NCI-H524 treated with DMSO at 0.1 percent for 48 hours (cell line): Measurements from ENCODE around the gene POU2F1.
A peak's percentile ranks its signal among the peaks of the same experiment; 100 is the strongest.

Experiments
- DNase-seq: peaks from one replicate; lab custom pipeline; 2025; lab: John Stamatoyannopoulos, UW

The POU2F1 gene

GRCh38 chr1:167272369-167272957 is 51.8 kb downstream of the POU2F1 start:
- no peak for DNase-seq

DNA sequence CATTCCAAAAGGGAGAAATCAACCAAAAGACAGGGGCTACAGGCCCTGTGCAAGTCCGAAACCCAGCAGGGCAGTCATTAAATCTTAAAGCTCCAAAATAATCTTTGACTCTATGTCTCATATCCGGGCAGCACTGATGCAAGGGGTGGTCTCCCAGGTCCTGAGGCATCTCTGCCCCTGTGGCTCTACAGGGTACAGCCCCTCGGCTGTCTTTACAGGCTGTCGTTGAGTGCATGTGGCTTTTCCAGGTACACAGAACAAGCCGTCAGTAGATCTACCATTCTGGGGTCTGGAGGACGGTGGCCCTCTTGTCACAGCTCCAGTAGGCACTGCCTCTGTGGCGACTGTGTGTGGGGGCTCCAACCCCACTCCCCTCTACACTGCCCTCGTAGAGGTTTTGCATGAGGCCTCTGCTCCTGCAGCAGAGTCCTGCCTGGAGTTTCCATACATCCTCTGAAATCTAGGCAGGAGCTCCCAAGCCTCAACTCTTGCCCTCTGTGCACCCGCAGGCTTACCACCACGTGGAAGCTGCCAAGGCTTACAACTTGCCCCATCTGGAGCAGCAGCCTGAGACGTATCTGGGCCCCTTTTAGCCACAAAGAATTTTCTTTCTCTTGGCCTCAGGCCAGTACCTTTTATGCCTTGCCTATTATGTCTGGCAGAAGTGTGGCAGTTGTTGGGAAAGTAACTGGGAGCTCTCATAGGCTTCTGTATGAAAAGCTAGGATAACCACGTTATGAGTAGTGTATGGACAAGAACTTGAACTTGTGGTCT is 52.5 kb downstream of the POU2F1 start:
- DNase-seq, result peak; percentile 87

DNA sequence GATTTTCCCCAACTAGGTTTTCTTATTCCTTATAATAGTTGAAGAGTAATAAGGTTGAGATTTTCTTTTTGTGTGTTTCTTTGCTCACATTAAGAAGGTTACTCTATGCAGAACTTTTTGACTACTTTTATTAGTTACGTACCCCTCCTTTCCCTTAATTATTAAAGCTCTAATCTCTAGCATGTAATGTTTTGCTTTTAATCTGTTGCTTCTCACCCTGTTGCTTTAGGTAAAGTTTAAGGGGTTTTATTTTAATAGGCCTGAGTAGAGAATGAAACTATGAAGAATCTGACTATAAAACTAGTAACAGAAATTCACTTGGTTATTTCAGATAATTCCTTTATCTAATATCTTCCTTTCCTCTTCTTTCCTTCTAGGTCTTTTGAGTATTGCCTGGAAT is 53.4 kb downstream of the POU2F1 start:
- no peak for DNase-seq

DNA sequence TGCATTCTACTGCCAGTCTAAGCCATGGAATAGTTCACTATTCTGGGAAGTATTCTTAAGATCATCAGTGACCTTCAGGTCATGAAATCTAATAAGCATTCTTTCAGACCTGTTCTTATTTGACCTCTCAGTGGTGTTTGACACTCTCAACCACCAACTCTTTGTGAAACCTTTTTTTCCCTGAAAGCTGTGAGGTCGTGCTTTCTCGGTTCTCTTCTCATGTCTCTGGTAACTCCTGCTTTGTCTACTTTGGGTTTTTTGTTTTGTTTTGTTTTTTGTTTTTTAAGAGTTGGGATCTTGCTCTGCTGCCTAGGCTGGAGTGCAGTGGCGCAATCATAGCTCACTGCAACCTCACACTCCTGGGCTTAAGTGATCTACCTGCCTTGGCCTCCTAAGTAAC is 56.3 kb downstream of the POU2F1 start:
- DNase-seq, result no peak

DNA sequence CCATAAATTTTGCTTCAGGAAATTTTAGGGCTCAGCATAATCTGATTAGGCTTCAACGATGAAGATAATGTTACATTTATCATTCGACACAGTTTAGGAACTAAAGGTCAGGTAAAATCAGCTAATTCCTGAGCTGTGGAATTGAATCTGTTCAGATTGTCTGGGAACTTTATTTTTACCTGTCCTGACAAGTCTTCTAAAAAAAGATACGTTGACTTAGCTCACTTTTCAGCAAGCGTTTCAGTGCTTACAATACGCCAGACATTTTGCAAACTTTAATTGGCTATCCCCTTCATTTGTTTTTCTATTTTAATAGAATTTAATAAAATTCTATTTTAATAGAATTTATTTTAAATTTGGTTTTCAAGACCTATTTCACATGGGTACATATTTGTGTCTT is 57.8 kb downstream of the POU2F1 start:
- DNase-seq, result no peak

- no peak for DNase-seq
Measured at GRCh38 chr1:167280912-167281311, 60.2 kb downstream of the POU2F1 start.

- DNase-seq, result no peak
Measured at GRCh38 chr1:167288390-167289074, 67.8 kb downstream of the POU2F1 start.

DNA sequence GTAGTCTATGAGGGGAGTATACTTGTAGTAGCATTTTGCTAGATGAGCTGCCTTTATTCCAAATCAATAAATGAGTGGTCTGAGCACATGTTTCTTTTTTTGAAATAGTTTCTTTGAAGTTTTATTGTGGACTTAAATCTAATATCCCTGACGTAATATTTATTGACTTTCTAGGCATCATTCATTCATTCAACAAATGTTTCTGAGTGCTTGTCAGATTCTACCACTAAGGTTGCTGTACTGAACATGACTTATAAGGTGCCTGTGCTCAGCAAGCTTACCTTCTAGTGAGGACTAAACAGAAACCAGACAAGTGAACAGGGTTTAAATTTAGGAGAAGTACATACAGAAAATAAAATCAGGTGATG is 68.4 kb downstream of the POU2F1 start:
- no peak for DNase-seq

- no peak for DNase-seq
Measured at GRCh38 chr1:167289966-167290365, 69.3 kb downstream of the POU2F1 start.

- no peak for DNase-seq
Measured at GRCh38 chr1:167291539-167292185, 71.0 kb downstream of the POU2F1 start.

DNA sequence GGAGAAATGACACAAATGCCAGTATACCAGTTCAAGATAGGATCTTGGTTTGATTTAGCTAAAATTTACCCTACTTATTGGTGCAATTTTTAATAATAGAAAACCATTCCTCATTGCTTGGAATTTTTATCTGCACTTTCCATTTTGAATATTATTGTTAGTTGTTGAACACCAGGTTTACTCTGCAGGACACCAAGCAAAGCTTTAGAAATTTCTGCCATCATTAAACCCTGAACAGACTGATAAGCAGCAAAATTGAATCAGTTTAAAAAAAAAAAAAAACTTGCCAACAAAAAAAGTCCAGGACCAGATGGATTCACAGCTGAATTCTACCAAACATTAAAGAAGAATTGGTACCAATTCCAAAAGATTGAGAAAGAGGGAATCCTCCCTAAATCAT is 71.5 kb downstream of the POU2F1 start:
- DNase-seq, result no peak

- DNase-seq, result no peak
Measured at GRCh38 chr1:167293057-167293456, 72.4 kb downstream of the POU2F1 start.

- no peak for DNase-seq
Measured at GRCh38 chr1:167294528-167294927, 73.8 kb downstream of the POU2F1 start.

DNA sequence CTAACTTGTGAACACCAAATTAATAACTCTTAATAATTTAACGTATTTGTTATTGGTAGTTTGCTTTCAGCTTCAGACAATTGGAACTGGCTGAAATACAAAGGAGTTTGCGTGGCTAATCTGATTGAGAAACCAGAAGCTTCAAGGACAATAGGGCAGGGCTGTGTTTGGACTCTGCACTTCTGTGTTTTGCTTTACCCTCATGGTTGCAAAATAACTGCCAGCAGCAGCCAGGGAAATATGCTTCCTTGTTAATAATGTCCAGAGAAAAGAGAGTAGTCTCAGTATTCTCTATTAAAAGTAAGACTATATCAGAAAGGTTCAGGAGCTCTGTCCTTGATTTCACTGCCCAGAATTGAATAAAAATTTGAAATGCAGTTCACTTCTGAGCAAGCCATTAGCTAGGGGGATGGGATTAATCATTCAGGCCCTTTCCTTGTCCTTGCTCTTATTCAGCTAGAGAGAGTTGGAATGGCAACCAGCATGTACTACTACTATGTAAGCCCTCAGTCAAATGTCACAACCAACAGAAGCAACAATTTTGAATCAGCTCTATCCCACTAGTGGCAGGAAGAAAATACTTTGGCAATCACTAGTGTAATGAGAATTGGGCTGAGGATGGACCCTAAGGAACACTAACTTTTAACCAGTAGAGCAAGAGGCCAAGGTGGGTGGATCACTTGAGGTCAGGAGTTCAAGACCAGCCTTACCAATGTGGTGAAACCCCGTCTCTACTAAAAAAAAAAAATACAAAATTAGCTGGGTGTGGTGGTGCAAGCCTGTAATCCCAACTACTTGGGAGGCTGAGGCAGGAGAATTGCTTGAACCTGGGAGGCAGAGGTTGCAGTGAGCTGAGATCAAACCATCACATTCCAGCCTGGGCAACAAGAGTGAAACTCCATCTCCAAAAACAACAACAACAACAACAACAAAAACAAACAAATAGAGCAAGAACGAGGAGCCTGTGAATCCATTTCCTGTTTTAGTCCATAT is 76.8 kb downstream of the POU2F1 start:
- no peak for DNase-seq

DNA sequence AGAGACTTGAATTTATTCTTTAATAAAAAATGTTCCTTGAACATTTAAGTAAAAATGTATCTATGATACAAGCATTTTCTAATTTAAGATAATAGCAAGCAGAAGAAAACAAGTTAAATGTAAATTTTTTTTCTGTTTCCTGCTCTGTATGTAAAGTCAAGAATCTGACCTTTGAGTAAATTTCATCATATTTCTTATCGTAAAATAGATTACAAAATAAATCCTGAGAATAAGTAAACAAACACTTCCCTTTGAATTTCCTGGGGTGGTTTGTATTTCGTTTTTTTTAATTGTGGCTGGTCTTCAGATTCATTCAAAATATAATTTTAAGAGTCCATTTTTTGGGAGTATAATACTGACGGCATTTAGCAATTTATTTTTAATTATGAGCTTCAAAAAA is 77.6 kb downstream of the POU2F1 start:
- no peak for DNase-seq

GRCh38 chr1:167301355-167301754 is 80.7 kb downstream of the POU2F1 start:
- no peak for DNase-seq

- no peak for DNase-seq
Measured at GRCh38 chr1:167304165-167304564, 83.5 kb downstream of the POU2F1 start.

- no peak for DNase-seq
Measured at GRCh38 chr1:167305059-167305705, 84.5 kb downstream of the POU2F1 start.

DNA sequence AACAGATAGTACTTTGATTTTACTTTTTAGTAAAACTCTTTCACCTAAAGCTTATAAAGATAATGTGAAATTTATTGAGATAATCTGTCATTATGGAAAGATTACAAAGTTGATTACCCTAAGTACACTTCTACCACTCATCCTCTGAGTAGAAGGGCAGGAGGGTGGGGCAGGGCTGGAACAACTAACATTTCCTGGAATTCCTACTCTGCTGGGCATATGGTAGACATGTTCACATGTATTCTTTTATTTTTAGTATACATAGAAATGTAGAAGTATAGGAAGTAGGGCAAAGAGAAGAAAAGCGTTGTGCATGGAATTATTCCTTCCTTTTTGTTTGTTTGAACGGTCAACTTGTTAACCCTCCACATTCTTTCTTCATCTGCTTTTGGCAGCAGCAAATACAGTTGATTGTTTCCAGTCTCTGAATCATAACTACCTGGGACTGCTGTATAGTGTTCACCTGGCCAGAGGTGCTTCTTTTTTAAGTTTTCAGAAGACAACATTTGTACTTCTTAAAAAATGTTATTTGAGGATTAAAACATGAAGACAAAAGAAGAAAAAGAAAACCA is 85.1 kb downstream of the POU2F1 start:
- DNase-seq, result no peak

GRCh38 chr1:167310732-167311131 is 90.0 kb downstream of the POU2F1 start:
- DNase-seq, result no peak

- no peak for DNase-seq
Measured at GRCh38 chr1:167312871-167313270, 92.2 kb downstream of the POU2F1 start.
